ENCODE data around the gene PTPRG.

GRCh38 chr3:62084558-62084957 lies 523.2 kb downstream of the PTPRG start:
- TF ChIP-seq CTCF (IDR thresholded peaks at IDR 0.05; ENCODE audit: poor library complexity), result no peak
- TF ChIP-seq EZH2 (IDR thresholded peaks at IDR 0.05; ENCODE audit: borderline replicate concordance), result no peak
- TF ChIP-seq EZH2phosphoT487 (IDR thresholded peaks at IDR 0.05; ENCODE audit: low read depth, severe bottlenecking, unreplicated experiment), result no peak
